GM19023 (cell line): ENCODE measurements around the gene CBARP.

ENCODE experiments used
- ATAC-seq: cut with Tn5 transposase; IDR thresholded peaks from one replicate; pipeline ENCODE4 v1.9.1; 2021; ENCODE audit warnings: mild to moderate bottlenecking, moderate library complexity; ENCODE audit not compliant: unreplicated experiment

The CBARP gene, protein sequence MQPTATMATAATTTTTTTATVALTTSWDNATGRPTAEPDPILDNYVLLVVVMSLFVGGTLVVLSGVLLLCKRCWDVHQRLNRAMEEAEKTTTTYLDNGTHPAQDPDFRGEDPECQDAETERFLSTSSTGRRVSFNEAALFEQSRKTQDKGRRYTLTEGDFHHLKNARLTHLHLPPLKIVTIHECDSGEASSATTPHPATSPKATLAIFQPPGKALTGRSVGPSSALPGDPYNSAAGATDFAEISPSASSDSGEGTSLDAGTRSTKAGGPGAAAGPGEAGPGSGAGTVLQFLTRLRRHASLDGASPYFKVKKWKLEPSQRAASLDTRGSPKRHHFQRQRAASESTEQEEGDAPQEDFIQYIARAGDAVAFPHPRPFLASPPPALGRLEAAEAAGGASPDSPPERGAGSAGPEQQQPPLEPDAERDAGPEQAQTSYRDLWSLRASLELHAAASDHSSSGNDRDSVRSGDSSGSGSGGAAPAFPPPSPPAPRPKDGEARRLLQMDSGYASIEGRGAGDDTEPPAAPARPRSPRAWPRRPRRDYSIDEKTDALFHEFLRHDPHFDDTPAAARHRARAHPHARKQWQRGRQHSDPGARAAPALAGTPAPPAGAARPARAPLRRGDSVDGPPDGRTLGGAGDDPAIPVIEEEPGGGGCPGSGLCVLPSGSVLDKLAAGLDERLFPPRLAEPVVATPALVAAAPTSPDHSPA

DNA sequence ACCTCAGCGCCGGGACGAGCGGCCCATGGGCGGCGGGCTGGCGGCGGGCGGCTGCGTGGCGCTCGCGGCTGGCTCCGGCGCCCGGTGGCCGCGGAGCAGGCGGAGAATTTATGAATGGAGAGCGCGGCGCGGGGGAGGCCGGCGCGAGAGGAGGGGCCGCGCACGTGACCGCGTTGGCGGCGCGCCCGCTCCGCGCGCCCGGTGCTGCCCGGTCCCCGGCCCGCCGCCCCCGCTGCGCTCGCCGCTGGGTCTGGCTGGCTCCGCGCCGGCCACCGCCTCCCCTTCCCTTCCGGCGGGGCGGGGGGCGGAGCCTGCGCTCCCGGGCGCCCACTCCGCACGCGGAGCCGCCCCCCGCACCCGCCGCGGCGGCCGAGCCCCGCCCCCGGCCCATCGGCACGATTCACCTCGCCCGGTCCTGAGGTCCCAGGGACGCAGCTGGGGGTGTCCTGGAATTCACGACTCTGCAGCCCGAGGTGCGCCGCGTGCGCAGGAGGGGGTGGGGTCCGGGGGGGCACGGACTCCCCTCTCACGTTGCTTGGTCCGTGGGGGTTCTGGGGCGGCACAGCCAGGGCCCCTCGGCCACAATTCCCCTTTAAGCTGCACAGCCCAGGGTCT, at the start of gene CBARP:
TSS of gene CBARP (minus strand) at position 252 of the 615 bp plus-strand sequence. CDS start 1,905 bp downstream, outside the sequence.
- ATAC-seq = no peak

DNA sequence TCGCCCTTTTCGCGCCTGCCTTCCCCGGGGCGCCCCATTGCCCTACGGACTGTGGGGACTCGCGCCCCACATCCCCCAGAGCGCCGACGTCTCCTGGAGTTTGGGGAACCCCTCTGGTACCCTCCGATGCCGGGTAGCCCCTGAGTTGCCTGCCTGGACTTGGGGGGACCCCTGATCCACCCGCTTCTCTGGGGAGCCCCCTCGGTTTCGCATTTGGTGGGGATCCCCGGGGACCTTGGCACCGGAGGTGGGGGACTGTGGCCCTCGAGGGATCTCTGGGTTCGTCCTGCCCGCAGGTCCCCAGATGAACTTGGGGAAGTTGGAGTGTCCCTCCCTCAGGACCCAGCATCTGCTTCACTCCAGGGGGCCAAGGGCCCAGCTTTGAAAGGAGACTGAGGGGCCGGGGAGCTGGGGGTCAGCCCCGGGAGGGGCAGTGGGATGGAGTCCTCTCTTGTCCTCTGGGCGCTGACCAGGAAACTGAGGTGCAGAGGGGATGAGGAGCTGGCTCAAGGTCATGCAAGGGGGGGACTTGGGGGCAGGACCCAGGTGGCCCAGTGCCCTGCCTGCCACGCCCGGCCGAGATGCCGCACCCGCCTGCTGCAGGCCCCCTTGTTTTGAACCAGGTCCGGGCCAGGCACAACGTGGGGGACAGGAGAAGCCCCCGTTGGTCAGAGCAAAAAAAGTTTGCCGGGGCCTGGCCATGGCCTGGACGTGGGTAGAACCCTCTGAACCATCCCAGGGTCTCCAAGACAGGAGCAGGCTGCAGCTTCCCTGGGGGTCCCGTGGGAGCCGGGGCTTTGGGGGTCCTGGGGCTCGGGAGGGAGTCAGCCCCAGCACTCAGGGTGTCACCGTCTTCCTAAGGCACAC, 48.9 kb upstream of the CBARP start:
- ATAC-seq = no peak

DNA sequence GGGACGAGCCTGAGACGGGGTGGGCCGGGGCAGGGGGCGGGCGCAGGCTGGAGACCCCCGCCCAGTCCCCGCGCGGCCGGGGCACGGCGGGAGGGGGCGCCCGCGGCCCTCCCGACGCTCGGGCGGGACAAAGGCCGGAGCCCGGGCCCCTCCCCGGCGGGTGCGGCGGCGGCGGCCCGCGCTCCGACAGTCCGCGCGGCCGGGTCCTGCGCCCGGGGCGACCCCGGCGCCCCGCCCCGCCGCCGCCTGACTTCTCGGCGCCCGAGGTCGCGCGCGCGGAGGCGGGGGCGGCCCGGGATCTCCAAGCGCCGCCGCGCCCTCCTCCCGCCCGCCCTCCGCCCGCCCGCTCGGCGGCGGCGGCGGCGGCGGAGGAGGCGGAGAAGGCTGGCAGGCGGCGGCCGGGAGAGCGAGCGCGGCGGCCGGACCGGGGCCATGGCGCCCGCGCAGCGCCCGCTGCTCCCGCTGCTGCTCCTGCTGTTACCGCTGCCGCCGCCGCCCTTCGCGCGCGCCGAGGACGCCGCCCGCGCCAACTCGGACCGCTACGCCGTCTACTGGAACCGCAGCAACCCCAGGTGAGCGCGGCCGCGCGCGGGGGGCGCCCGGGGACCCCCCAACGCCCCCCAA, 48.0 kb upstream of the CBARP start, which contains the start of gene EFNA2:
TSS of gene EFNA2 (plus strand) at position 137 of the 624 bp plus-strand sequence. CDS start at position 433, 296 bp downstream.
- no peak for ATAC-seq

DNA sequence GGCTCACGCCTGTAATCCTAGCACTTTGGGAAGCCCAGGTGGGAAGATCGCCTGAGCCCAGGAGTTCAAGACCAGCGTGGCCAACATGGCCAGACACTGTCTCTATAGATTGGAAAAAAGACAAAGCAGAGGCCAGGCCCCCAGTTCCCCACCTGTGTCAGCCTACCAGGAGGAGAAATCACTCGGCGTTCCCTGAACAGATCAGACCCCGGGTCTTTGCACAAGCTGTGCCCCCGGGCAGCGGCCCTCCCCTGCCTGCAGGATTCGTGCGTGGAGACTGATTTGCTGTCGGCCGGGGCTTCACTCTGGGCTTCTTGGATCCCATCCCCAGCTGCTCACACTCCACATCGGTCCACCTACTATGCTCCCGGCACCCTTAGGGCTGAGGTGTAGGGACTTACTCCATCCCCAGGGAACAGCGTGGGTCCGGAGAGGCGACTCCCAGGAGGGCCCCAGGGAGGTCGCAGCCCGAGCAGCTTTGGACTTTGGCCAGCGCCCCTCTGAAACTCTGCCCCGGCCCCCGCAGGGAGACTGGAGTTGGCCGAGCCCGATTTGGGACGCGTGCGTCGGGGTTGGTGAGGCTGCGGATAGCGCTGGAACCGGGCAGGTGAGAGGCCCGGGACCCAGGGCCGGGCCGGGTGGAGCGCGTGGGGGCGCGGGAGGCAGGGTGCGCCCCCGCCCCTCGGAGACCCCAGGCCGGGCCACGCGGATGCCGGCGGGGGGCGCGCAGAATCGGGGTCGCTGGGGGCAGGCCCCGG, 47.4 kb upstream of the CBARP start:
- no peak for ATAC-seq

DNA sequence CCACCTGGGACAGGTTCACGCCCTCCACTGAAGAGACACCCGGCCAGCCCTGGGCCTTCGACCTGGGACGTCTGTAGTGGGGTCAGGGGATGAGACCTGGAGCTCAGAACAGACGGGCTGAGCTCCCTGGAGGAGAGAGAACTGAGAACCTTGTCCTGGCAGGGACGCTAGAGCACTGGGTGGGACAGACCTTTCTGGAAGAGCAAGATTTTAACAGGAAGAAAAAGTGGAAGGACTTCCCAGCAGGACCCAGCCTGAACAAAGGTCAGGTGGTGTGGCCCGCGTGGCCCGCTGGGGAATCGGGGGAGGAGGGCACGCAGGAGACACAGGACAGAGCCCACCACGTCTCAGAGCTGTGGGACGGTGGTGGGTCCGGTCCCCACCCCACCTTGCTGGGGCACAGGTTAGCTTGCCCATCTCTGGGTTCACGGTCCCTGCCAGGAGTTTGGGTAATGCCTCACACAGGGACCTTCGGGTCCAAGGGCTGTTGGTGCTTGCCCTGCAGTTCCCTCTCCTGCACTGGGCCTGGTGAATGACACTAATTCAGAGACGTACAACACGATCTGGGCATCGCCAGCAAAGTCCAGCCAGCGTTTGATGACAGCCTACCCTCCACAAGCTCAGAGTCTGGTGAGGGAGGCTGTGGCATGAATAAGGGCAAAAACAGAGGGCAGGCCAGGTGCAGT, 46.6 kb upstream of the CBARP start:
- no peak for ATAC-seq

DNA sequence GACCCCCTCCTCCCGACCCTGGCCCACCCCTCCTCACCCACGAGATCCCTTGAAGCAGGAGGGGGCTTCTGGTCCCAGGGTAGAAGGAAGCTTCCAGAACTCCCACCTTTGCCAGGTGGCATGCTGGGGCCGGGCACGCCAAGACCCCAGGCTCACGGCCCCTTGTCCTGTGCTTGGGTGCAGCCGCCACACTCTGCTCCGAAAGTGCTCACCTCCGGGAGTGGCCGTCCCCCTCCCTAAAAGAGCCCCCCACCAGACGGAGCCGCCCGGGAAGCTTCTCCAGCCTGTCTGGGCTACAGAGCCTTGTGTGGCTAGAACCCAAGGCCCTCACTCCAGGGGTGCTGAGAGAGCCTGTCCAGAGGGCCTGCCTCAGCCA, 46.1 kb upstream of the CBARP start:
- ATAC-seq = no peak

DNA sequence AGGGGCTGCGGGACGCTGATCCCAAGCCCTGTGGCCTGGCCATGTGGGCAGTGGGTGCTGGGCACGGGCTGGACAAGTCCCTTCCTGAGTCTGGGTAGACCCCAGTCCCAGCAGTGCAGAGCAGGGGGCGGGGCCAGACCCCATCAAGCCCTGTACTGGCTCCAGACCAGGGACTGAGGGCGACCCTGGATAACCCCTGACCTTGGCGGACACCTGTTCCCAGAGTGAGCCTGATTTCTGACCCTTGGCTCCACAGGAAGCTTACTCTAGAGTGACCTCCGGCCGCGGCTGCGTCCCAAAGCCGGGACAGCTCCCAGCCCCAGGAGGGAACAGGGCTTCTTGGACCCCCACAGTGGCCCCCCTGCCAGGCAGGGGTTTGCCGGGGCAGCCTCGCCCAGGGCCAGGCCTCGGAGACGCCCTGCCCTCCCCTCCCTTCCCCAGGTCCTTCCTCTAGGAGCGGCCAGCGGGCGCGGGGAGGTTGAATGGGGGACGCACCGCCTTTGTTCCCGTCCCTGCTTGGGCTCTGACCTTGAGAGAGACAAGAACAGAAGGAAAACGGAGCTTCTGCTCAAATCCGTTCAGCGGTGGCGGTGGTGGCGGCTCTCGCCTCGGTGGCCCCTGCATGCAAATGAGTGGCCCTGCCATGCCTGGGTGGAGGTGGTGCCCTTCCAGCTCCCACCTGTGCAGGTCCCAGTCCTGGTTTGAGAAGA, 45.6 kb upstream of the CBARP start:
- ATAC-seq = no peak

DNA sequence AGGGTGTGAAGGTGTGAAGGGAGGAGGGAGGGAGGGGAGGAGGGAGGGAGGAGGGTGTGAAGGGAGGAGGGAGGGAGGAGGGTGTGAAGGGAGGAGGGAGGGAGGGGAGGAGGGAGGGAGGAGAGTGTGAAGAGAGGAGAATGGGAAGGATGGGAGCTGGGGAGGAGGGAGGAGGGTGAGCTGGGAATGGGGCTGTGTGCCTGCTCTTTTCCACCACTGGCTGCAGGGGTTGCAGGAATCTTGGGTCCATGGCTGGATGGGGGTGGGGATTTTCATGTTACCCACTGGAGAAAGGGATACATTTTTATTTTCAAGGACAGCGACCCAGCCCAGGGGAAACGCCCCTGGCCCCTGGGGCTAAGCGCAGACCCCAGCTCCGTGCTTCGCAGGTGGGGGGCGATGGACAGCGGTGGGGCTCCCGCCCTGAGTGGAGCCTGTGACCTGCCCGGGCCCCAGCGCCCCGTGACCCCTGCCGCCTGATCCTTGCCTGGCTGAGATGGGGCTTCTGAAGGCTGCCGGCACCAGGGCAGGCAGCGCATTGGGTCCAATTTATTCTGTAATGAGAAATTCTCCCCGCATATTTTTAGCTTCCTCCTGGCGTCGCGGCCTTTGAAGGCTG, 44.9 kb upstream of the CBARP start:
- no peak for ATAC-seq

DNA sequence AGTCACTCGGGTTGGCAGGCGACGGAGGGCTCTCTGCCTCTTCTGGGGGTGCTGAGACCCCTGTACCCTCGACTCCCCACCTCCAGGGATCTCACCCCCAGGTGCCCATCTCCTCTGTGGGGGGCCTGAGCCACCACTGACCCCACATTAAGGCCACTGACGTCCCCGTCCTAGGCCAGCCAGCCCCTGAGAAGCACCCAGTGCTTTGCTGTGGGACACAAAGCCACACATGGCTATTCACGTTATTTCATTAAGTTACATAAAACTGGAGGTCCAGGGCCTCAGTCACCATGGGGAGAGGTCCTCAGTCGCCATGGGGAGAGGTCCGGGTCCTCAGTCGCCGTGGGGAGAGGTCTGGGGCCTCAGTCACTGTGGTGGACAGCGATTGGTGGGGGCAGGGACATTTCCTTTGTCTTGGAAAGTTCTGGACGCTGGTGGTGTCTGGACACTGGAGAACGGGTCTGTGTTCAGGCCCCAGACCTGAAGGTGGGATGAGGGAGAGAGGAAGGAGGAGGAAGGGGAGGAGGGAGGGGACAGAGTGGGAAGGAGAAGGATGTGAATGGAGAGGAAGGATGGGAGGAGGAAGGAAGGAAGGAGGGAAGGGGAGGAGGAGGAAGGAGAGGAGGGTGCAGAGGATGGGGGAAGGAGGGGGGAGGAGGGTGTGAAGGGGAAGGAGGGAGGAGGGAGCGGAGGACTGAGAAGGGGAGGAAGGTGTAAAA, 43.9 kb upstream of the CBARP start:
- no peak for ATAC-seq

DNA sequence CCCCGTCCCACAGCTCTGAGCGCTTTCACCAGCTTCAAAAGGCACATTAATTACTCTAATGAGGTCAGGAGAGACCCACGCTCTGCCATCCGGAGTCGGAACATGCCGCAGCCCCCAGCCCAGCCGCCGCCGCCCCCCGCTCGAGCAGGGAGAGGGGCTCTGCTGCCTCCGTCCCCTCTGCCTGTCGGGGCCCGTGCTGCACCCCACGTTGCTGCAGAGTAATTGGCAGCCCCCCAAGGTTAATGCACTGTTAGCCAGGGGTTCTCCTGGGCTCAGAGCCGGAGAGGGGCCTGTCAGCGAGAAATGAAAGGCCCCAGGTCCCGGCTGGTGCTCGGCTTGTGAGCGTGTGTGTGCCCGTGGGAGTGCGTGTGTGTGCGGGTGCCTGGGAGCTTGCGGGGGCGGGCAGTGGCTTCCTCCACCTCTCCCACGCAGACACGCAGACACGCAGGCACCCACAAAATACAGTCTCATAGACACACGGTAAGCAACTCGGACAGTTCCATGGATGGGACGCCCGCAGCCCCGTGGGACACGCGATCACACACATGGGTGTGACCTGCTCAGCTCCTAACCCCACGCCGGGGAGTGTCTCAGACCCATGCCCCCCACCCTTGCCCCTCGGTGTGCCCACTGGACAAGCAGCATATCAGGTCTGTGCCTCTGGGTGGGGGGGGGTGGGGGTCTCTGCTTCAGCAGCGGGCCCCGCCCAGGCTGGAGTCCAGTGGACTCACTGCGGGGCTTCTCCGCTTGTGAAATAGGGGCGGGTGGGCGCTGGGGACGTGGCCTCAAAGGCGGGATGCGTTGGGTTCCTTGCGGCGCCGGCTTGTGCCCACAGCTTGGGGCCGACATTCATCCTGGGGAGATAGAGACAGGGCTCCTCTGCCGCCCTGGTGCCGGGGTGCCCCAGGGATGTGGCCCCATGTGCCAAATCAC, 43.1 kb upstream of the CBARP start:
- no peak for ATAC-seq

DNA sequence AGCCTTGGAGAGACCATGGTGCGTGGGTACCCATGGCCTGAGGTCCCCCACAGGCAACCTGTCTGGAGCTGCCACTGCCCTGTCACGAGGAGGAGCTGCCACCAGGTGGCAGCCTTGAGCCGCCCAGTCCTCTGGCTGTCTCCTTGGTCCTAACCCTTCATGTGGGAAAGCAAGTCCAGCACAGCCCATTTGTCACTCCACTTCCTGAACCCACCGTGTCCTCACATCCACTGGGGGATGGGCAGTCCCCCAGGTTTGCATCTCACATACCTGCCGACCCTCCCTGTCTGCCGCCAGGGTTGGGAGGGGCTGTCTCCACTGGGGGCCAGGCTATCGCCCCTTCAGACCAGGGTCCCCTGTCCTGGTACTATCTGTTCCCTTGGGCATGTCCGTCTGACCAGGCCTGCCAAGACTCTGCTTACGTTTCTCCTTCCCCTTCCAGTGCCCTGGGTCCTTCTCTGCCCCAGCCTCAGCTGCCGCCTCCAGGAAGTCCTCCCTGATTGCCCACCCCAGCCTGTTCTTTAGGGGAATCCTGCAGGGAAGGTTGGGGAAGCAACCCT, 42.1 kb upstream of the CBARP start:
- ATAC-seq = no peak

DNA sequence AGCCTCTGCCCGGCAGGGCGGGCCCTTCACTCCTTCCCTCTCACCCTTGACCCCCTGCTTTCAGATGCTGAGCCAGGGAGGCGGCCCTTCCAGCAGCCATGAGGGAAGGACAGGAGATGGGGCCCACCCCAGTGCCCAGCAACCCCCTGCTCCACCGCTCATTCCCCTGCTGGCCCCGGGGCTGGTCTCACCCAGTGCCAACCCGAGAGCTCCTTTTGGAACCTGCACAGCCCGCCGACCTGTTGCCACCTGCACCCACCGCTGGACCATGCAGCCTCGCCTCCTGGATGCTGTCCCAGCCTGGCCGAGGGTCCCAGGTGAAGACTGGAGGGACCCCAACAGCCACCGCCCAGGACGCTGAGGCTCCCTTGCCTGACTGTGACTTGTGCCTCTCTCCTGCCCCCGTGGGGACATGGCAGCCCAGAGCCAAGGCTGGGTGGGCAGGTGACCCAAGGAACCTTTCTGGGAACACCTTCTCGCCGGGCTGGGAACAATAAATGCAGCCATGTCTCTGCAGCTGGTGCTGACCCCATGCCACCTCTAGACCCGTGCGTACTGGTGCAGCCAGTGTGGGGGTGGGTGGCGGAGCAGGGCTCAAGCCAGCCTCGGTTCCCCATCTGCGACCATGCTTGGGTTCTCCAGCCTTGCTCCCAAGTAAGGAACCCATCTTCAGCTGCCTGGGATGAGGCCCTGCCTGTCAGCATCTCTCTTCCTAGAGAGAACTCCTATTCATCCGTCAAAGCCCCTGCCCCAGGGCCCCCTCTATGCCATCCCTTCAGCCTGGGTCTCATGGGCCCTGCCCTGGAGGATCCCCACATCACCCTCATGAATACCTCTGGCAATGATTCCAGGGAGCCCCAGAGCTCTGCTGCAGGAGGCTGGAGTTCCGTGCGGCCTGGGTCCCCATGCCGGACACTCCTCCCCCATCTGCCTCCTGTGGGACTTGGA, 41.2 kb upstream of the CBARP start:
- ATAC-seq = no peak

DNA sequence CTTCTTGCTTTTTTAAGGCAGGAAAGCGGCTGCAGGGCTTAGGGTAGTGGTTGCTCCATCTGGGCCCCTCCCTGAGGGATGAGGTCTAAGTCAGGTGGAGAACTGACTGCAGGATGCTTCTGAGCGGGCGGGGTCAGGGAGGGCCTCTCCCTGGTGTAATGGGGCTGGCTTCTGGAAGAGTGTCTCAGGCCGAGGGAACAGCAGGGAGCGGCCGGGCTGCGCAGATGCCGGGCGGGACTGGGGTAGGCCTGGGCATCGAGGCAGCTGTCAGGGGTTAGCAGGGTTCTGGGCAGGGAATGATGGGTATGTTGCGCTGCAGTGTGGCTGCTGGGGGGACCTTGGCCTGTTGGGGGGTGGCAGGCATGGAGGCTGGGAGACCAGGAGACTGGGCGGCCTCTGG, 40.3 kb upstream of the CBARP start:
- no peak for ATAC-seq

DNA sequence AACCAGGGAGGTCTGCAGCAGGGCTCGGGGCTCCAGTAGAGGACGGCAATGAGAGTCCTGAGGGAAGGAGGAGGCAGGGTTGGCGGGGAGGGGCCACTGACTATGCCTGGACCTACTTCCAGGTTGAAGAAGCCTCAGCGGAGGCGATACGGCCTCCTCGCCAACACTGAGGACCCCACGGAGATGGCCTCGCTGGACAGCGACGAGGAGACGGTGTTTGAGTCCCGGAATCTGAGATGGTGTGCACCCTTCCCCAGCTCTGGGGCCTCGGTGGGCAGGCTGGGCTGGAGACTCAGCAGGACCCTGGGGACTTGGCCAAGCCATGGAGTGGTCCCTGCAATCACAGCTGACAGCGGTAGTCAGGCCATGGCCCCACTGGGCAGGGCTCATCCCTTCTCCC, 39.3 kb upstream of the CBARP start:
- no peak for ATAC-seq

DNA sequence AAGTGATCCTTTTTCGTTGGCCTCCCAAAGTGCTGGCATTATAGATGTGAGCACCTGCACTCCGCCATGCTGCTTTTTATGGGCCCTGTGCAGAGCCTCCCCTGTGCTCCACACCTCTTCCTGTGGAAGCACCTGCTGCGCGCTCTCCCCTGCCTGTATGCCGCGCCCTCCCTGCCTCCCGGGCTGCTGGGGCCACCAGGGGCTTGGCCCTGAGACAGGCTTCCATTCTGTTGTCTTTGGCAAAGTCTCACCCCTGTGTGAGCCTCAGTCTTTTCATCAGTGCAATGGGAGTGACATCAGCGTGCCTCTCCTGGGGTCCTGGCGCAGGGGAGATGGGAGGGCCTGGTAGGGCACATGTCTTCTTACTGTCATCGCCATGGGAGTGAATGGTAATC, 38.8 kb upstream of the CBARP start:
- no peak for ATAC-seq
